Neural progenitor cell (in vitro differentiated cells): ENCODE results near the gene MRPL21.

ENCODE experiments used
- CTCF ChIP-seq: fragments of 200-600 bp; sonication (generic); IDR thresholded peaks from 2 replicates; pipeline ENCODE4 v1.5.1; 2017; ENCODE audit warnings: antibody characterized with exemption, mild to moderate bottlenecking
- EZH2 ChIP-seq: fragments of 200-600 bp; sonication (generic); IDR thresholded peaks from 2 replicates; pipeline ENCODE4 v1.6.1; 2017; ENCODE audit warnings: antibody characterized with exemption, mild to moderate bottlenecking, moderate library complexity

DNA sequence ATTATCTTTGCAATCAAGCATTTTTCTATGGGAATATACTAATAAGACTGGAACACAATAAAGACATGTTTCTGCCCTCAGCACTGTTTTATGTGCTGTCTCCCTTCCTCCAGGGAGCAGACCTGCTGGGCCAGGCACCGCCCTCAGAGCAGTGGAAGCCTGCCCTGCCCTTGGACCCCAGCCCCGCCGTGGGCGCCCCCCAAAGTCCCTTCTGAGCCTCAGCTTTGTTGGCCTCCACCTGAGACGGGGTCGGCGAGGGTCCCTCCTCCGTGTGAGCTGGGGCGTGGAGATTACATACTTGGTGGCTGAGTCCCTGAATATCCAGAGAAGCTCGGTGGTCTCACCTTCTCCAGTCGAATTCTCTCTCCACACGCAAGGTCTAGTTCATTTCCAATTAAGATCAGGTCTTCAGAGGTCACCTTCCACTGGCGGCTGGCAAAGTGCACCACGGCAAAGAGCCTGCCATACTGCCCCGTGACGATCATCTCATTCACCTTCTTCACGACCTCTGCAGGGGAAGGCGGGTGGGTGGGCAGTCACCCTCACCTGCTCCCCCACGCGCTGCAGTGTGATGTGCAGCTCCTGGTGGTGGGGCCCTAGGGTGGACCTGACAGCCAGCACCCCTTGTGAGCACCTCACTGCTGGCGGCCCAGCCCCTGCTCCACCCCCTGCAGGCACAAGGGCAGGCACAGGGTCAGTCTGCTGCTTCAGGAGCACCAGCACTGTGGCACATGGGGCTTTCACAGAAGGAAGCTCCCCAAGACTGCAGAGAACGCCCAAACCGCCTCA, 7.3 kb downstream of the MRPL21 start:
- TF ChIP-seq CTCF (no peak), EZH2 (no peak)
